ENCODE measurements around the gene PABPN1.

PABPN1 gene

GRCh38 chr14:23366426-23366921, 45.2 kb downstream of the PABPN1 start:
- DNase-seq (no peak), ATAC-seq (ENCODE audit: insufficient read depth, low read depth) (no peak)
- Histone ChIP-seq H3K9me3 (ENCODE audit: insufficient read depth, low read length, severe bottlenecking) (no peaks in the 10 kb centered on the region), H3K4me3 (ENCODE audit: low read depth in 1 of 2, low read length in 2 of 2) (no peak overlapping the region), H3K9ac (ENCODE audit: low read depth, low read length) (no peak overlapping the region), H4K20me1 (ENCODE audit: insufficient read depth, low read length) (no peaks in the 10 kb centered on the region), H3K36me3 (ENCODE audit: insufficient read depth, low read length) (no peaks in the 10 kb centered on the region), H3K4me1 (ENCODE audit: insufficient read depth, low read length) (no peaks in the 10 kb centered on the region), H3K27ac (ENCODE audit: low read length) (no peak overlapping the region), H2AFZ (ENCODE audit: low read depth, low read length) (no peak overlapping the region), H3K27me3 (ENCODE audit: insufficient read depth, low read length, poor library complexity) (peaks cover 3% of the 10 kb centered on the region), H3K4me2 (ENCODE audit: insufficient read depth, low read length) (no peak overlapping the region), H3K79me2 (ENCODE audit: insufficient read depth, low read length) (no peaks in the 10 kb centered on the region)
- TF ChIP-seq CTCF (IDR thresholded peaks at IDR 0.05; ENCODE audit: borderline replicate concordance, extremely low read depth, low read length, poor library complexity, severe bottlenecking) (no peak), EZH2 (IDR thresholded peaks at IDR 0.05; ENCODE audit: borderline replicate concordance, low read depth, low read length, severe bottlenecking) (no peak)

- no peak overlapping the region for H3K27ac ChIP-seq (ENCODE audit: low read length)
- TF ChIP-seq CTCF (IDR thresholded peaks at IDR 0.05; ENCODE audit: borderline replicate concordance, extremely low read depth, low read length, poor library complexity, severe bottlenecking) (no peak), EZH2 (IDR thresholded peaks at IDR 0.05; ENCODE audit: borderline replicate concordance, low read depth, low read length, severe bottlenecking) (no peak)
- H3K9me3 ChIP-seq (ENCODE audit: insufficient read depth, low read length, severe bottlenecking) = no peaks in the 10 kb centered on the region
- no peak overlapping the region for H3K4me2 ChIP-seq (ENCODE audit: insufficient read depth, low read length)
- ATAC-seq (ENCODE audit: insufficient read depth, low read depth) (no peak), DNase-seq (no peak)
- no peak overlapping the region for H2AFZ ChIP-seq (ENCODE audit: low read depth, low read length)
- H3K4me3 ChIP-seq (ENCODE audit: low read depth in 1 of 2, low read length in 2 of 2) = no peak overlapping the region
- H4K20me1 ChIP-seq (ENCODE audit: insufficient read depth, low read length) = no peaks in the 10 kb centered on the region
- peaks cover 15% of the 10 kb centered on the region for H3K27me3 ChIP-seq (ENCODE audit: insufficient read depth, low read length, poor library complexity)
- no peaks in the 10 kb centered on the region for H3K36me3 ChIP-seq (ENCODE audit: insufficient read depth, low read length)
- no peaks in the 10 kb centered on the region for H3K79me2 ChIP-seq (ENCODE audit: insufficient read depth, low read length)
- no peak overlapping the region for H3K9ac ChIP-seq (ENCODE audit: low read depth, low read length)
- H3K4me1 ChIP-seq (ENCODE audit: insufficient read depth, low read length) = no peaks in the 10 kb centered on the region
These were observed 49.0 kb downstream of the PABPN1 start for GRCh38 chr14:23370221-23370620.

GRCh38 chr14:23371865-23372264, 50.6 kb downstream of the PABPN1 start:
- peaks cover 15% of the 10 kb centered on the region for H3K27me3 ChIP-seq (ENCODE audit: insufficient read depth, low read length, poor library complexity)
- TF ChIP-seq CTCF (IDR thresholded peaks at IDR 0.05; ENCODE audit: borderline replicate concordance, extremely low read depth, low read length, poor library complexity, severe bottlenecking) (no peak), EZH2 (IDR thresholded peaks at IDR 0.05; ENCODE audit: borderline replicate concordance, low read depth, low read length, severe bottlenecking) (no peak)
- H3K9ac ChIP-seq (ENCODE audit: low read depth, low read length) = no peak overlapping the region
- no peaks in the 10 kb centered on the region for H3K36me3 ChIP-seq (ENCODE audit: insufficient read depth, low read length)
- no peak overlapping the region for H2AFZ ChIP-seq (ENCODE audit: low read depth, low read length)
- H3K4me2 ChIP-seq (ENCODE audit: insufficient read depth, low read length) = no peak overlapping the region
- no peak for ATAC-seq (ENCODE audit: insufficient read depth, low read depth)
- H3K9me3 ChIP-seq (ENCODE audit: insufficient read depth, low read length, severe bottlenecking) = no peaks in the 10 kb centered on the region
- no peaks in the 10 kb centered on the region for H4K20me1 ChIP-seq (ENCODE audit: insufficient read depth, low read length)
- DNase-seq = no peak
- no peak overlapping the region for H3K27ac ChIP-seq (ENCODE audit: low read length)
- no peaks in the 10 kb centered on the region for H3K4me1 ChIP-seq (ENCODE audit: insufficient read depth, low read length)
- H3K4me3 ChIP-seq (ENCODE audit: low read depth in 1 of 2, low read length in 2 of 2) = no peak overlapping the region
- H3K79me2 ChIP-seq (ENCODE audit: insufficient read depth, low read length) = no peaks in the 10 kb centered on the region

- Histone ChIP-seq H3K79me2 (ENCODE audit: insufficient read depth, low read length) (no peaks in the 10 kb centered on the region), H2AFZ (ENCODE audit: low read depth, low read length) (no peak within 1 kb of the TSS), H3K27me3 (ENCODE audit: insufficient read depth, low read length, poor library complexity) (peaks cover 21% of the 10 kb centered on the region), H3K9me3 (ENCODE audit: insufficient read depth, low read length, severe bottlenecking) (no peaks in the 10 kb centered on the region), H3K4me2 (ENCODE audit: insufficient read depth, low read length) (no peak within 1 kb of the TSS), H4K20me1 (ENCODE audit: insufficient read depth, low read length) (no peaks in the 10 kb centered on the region), H3K9ac (ENCODE audit: low read depth, low read length) (no peak within 1 kb of the TSS), H3K27ac (ENCODE audit: low read length) (no peak within 1 kb of the TSS), H3K36me3 (ENCODE audit: insufficient read depth, low read length) (no peaks in the 10 kb centered on the region), H3K4me3 (ENCODE audit: low read depth in 1 of 2, low read length in 2 of 2) (no peak within 1 kb of the TSS), H3K4me1 (ENCODE audit: insufficient read depth, low read length) (no peaks in the 10 kb centered on the region)
- TF ChIP-seq EZH2 (IDR thresholded peaks at IDR 0.05; ENCODE audit: borderline replicate concordance, low read depth, low read length, severe bottlenecking) (no peak), CTCF (IDR thresholded peaks at IDR 0.05; ENCODE audit: borderline replicate concordance, extremely low read depth, low read length, poor library complexity, severe bottlenecking) (no peak)
- no peak for ATAC-seq (ENCODE audit: insufficient read depth, low read depth)
- DNase-seq = no peak
These were observed 51.3 kb downstream of the PABPN1 start, which contains the start of gene IL25 for GRCh38 chr14:23372509-23372908. Gene IL25, plus strand, starts transcription at chr14:23372809.
